ENCODE results near the gene ADIPOR1. TPM values are rescaled to one million over a fixed set of nuclear protein-coding genes. Genes with fewer than 3 reads are reported as not detected.

ADIPOR1 gene
- total and polyA plus RNA-seq, 2 of the 4 experiments (the other 2 are of a cell fraction) = 82.7 to 92.5 TPM

GRCh38 chr1:203006948-203007871 is 49.1 kb upstream of the ADIPOR1 start, which contains the start of gene TMEM183A:
TMEM183A (plus strand) TSS chr1:203007374; CDS start chr1:203007466, 92 bp downstream.
- Histone ChIP-seq H4K20me1 (ENCODE audit: insufficient read depth, low read length) (peaks cover 13% of the 10 kb centered on the region), H3K14ac (replicated peaks; ENCODE audit: low read depth, low read length) (peak within 1 kb of the TSS; percentile 96), H2BK120ac (ENCODE audit: low read depth, low read length) (peak within 1 kb of the TSS; percentile 28), H3K79me1 (ENCODE audit: low read depth in 1 of 2, low read length in 2 of 2) (peaks cover 5 to 21% of the 10 kb centered on the region in 2 experiments; a peak in 3 of 4 replicates), H3K9me3 (ENCODE audit: control insufficient read depth, insufficient read depth, low read length) (no peaks in the 10 kb centered on the region), H3K4ac (ENCODE audit: low read depth, low read length) (peak within 1 kb of the TSS; percentile 91), H3K36me3 (ENCODE audit: control insufficient read depth, insufficient read depth, low read length) (peaks cover 4% of the 10 kb centered on the region), H3K27me3 (ENCODE audit: control insufficient read depth, insufficient read depth, low read length) (no peaks in the 10 kb centered on the region), H3K4me3 (ENCODE audit: insufficient read depth, low read depth, low read length) (peak within 1 kb of the TSS; percentile 58), H3K18ac (ENCODE audit: low read depth, low read length) (peak within 1 kb of the TSS; percentile 1; the same call in 1 of the 2 replicates), H3K9ac (ENCODE audit: low read depth, low read length) (peak within 1 kb of the TSS; percentile 83), H3K27ac (ENCODE audit: insufficient read depth, low read length) (peak within 1 kb of the TSS; percentile 75), H3K9me1 (ENCODE audit: insufficient read depth, low read length) (no peaks in the 10 kb centered on the region), H3K4me2 (ENCODE audit: low read depth, low read length) (peak within 1 kb of the TSS; percentile 96), H3K4me1 (ENCODE audit: control insufficient read depth, insufficient read depth, low read length) (no peaks in the 10 kb centered on the region), H2AK5ac (ENCODE audit: low read depth, low read length) (peak within 1 kb of the TSS; percentile 90), H4K8ac (ENCODE audit: low read depth in 2 of 2, low read length in 2 of 2) (peak within 1 kb of the TSS; percentile 67 to 100), H2AFZ (replicated peaks; ENCODE audit: low read length, poor library complexity) (peak within 1 kb of the TSS; percentile 98), H4K5ac (ENCODE audit: low read depth, low read length) (peak within 1 kb of the TSS; percentile 86), H3K23ac (ENCODE audit: low read depth, low read length) (peak within 1 kb of the TSS; percentile 83), H3K56ac (ENCODE audit: extremely low read depth, insufficient read depth, low read length) (peak within 1 kb of the TSS; percentile 91), H2BK15ac (ENCODE audit: low read depth, low read length) (no peak within 1 kb of the TSS; the same call in 2 of the 3 replicates), H2BK5ac (ENCODE audit: low read depth, low read length, poor library complexity, severe bottlenecking) (peak within 1 kb of the TSS; percentile 46), H2AK9ac (replicated peaks; ENCODE audit: low read depth, low read length, poor library complexity) (peak within 1 kb of the TSS; percentile 94), H4K91ac (ENCODE audit: insufficient read depth, low read depth, low read length) (peak within 1 kb of the TSS; percentile 62), H2BK20ac (ENCODE audit: low read depth, low read length) (no peak within 1 kb of the TSS)
- BruUV-seq (replicated peaks) = no TSS peak
- CTCF ChIA-PET = interaction anchor here (0.8 kb wide), 1 partner anchor 9 kb away, joined by 3 read pairs; no protein-coding TSS in a partner anchor
- DNase-seq (peak; percentile 97), ATAC-seq (ENCODE audit: low read depth) (peak; percentile 97)
- TF ChIP-seq ELK1 (IDR thresholded peaks at IDR 0.05; ENCODE audit: borderline replicate concordance, low read depth, low read length) (no peak), RCOR1 (IDR thresholded peaks at IDR 0.05; ENCODE audit: insufficient replicate concordance, low read length) (no peak), RFX5 (IDR thresholded peaks at IDR 0.05; ENCODE audit: low read depth, low read length) (peak; percentile 55; the same call in 1 of the 2 replicates), BHLHE40 (IDR thresholded peaks at IDR 0.05; ENCODE audit: low read depth, low read length) (peak; percentile 82), CHD1 (IDR thresholded peaks at IDR 0.05; ENCODE audit: low read depth, low read length) (no peak), RAD21 (IDR thresholded peaks at IDR 0.05; ENCODE audit: low read length) (no peak), FOS (IDR thresholded peaks at IDR 0.05; ENCODE audit: low read depth, low read length) (peak; percentile 28; the same call in 1 of the 2 replicates), MAZ (IDR thresholded peaks at IDR 0.05; ENCODE audit: borderline replicate concordance, low read depth, low read length) (peak; percentile 18; the same call in 1 of the 2 replicates), CTCF (conservative IDR thresholded peaks at IDR 0.05; ENCODE audit: low read depth, low read length) (no peak), POLR2A (IDR thresholded peaks at IDR 0.05; ENCODE audit: low read depth, low read length) (peak; percentile 82), USF2 (IDR thresholded peaks at IDR 0.05; ENCODE audit: low read depth, low read length) (no peak; the same call in 1 of the 2 replicates), CEBPB (IDR thresholded peaks at IDR 0.05; ENCODE audit: low read depth, low read length) (no peak), MXI1 (IDR thresholded peaks at IDR 0.05; ENCODE audit: borderline replicate concordance, low read depth, low read length) (0 out of 2 replicates have a peak, but pooled peaks have one; percentile 28)
- dilution Hi-C loops (cut with HindIII; ENCODE audit: low sequenced_read_pairs, unreplicated experiment) (no loop called here), in situ Hi-C loops (cut with MboI; ENCODE audit: low sequenced_read_pairs) (no loop called here), intact Hi-C loops (cut with micrococcal nuclease) (no loop called here)
- POLR2A ChIA-PET (ENCODE audit: unreplicated experiment) = no interaction called here
- WGBS, 2 experiments (ENCODE audit: extremely low coverage in 2 of 2, insufficient read length in 1 of 2) = 1% methylated on average over 24 of the region's 78 CpGs; no CpG with 5 or more reads in 1 of the 2 experiments

Measured in IMR-90 (cell line).